ENCODE measurements around the gene PTPRG. TPM values are rescaled to one million over a fixed set of nuclear protein-coding genes. Genes with fewer than 3 reads are reported as not detected.

Gene PTPRG
- total and polyA plus RNA-seq, 4 donors, result 3.6 to 35.6 (median 8.1) TPM

DNA sequence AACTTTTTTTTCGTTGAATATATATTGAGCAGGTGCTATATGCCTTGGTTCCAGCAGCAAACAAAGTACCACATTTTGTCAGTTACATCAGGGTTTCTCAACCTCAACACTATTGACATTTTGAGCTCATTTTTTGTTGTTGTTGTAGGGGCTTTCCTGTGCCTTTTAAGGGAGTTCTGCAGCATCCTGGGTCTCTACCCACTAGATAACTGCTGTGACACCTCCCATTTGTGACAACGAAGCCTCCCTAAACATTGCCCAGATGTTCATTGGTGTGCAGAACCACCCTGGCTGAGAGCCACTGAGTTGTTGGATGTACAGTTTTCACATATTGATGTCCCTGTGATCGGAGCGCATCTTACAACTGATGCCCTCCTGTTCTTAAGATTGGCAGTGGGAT, 382.6 kb downstream of the PTPRG start:
- Histone ChIP-seq H3K9me3 (ENCODE audit: control insufficient read depth in 4 of 4, low read length in 3 of 4) (no peaks in the 10 kb centered on the region), H3K36me3 (ENCODE audit: control insufficient read depth in 4 of 4, insufficient read depth in 3 of 4, low read depth in 1 of 4, low read length in 3 of 4) (no peaks in the 10 kb centered on the region), H3K9ac (ENCODE audit: low read depth in 1 of 2, low read length in 2 of 2) (no peak overlapping the region), H3K4me3 (ENCODE audit: low read depth in 1 of 3, low read length in 3 of 3) (no peak overlapping the region), H3K4me1 (ENCODE audit: control insufficient read depth in 4 of 4, insufficient read depth in 4 of 4, low read length in 3 of 4) (no peaks in the 10 kb centered on the region), H3K27ac (ENCODE audit: low read depth in 1 of 2, low read length in 2 of 2) (no peak overlapping the region), H3K27me3 (ENCODE audit: control insufficient read depth in 4 of 4, insufficient read depth in 4 of 4, low read length in 3 of 4) (no peaks in the 10 kb centered on the region)
- 94% methylated on average over 4 of the region's 4 CpGs for WGBS
- no peak for DNase-seq (ENCODE audit: low spot score)
- no peak for TF ChIP-seq HNF4G (IDR thresholded peaks at IDR 0.05)
- TF ChIP-seq SP1 (IDR thresholded peaks at IDR 0.05), result no peak
- no peak for TF ChIP-seq TAF1 (conservative IDR thresholded peaks at IDR 0.05)
- TF ChIP-seq RAD21 (IDR thresholded peaks at IDR 0.05), result no peak

DNA sequence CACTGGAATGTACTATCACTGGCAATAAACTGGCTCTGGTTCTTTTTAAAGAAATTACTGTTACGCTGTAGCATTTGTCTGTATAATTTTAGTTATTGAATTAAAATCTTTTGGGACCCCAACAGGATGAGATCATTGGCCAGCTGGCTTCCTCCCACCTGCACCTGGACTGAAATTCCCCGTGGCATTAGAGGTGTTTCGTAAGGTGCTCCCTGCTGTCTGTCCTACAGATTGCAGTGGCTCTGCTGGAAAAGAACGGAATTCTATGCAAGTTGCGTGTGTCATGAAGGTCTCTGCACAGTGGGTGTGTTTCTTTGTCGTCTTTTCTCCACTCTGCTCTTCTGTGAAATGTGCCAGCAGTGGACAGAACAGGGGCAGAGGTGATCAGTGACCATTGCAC, 383.4 kb downstream of the PTPRG start:
- 87% methylated on average over 6 of the region's 6 CpGs for WGBS

DNA sequence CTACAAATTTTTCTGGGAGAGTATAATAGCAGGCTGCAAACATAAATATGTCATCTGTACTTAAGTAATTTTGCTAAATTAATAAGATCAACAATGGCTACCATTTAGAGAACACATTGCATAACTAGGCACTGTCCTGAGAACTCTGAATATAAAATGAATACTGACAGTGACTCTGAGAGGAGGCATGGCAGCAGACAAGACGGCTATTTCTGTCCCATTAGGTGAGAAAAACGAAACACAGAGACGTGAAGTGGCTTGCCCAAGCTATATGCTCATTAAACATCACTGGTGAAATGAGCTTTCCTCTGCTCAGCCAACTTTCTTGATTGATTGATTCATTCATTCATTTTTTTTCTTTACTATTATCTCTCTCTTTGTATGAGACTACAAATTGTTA, 384.3 kb downstream of the PTPRG start:
- H3K36me3 ChIP-seq (ENCODE audit: control insufficient read depth in 4 of 4, insufficient read depth in 3 of 4, low read depth in 1 of 4, low read length in 3 of 4), result no peaks in the 10 kb centered on the region
- H3K27me3 ChIP-seq (ENCODE audit: control insufficient read depth in 4 of 4, insufficient read depth in 4 of 4, low read length in 3 of 4), result no peaks in the 10 kb centered on the region
- no peaks in the 10 kb centered on the region for H3K4me1 ChIP-seq (ENCODE audit: control insufficient read depth in 4 of 4, insufficient read depth in 4 of 4, low read length in 3 of 4)
- no peak overlapping the region for H3K9ac ChIP-seq (ENCODE audit: low read depth in 1 of 2, low read length in 2 of 2)
- H3K4me3 ChIP-seq (ENCODE audit: low read depth in 1 of 3, low read length in 3 of 3), result no peak overlapping the region
- DNase-seq (ENCODE audit: low spot score), result no peak
- TF ChIP-seq, protein P1, sequence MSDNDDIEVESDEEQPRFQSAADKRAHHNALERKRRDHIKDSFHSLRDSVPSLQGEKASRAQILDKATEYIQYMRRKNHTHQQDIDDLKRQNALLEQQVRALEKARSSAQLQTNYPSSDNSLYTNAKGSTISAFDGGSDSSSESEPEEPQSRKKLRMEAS (IDR thresholded peaks at IDR 0.05), result no peak
- no peak for TF ChIP-seq NR2F2 (IDR thresholded peaks at IDR 0.05)
- TF ChIP-seq RXRA (IDR thresholded peaks at IDR 0.05), result no peak
- TF ChIP-seq, protein P2, sequence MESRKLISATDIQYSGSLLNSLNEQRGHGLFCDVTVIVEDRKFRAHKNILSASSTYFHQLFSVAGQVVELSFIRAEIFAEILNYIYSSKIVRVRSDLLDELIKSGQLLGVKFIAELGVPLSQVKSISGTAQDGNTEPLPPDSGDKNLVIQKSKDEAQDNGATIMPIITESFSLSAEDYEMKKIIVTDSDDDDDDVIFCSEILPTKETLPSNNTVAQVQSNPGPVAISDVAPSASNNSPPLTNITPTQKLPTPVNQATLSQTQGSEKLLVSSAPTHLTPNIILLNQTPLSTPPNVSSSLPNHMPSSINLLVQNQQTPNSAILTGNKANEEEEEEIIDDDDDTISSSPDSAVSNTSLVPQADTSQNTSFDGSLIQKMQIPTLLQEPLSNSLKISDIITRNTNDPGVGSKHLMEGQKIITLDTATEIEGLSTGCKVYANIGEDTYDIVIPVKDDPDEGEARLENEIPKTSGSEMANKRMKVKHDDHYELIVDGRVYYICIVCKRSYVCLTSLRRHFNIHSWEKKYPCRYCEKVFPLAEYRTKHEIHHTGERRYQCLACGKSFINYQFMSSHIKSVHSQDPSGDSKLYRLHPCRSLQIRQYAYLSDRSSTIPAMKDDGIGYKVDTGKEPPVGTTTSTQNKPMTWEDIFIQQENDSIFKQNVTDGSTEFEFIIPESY (IDR thresholded peaks at IDR 0.05), result no peak
- no peak for TF ChIP-seq FOXA1 (IDR thresholded peaks at IDR 0.05)
- TF ChIP-seq SP1 (IDR thresholded peaks at IDR 0.05), result no peak
- TF ChIP-seq, protein P3, sequence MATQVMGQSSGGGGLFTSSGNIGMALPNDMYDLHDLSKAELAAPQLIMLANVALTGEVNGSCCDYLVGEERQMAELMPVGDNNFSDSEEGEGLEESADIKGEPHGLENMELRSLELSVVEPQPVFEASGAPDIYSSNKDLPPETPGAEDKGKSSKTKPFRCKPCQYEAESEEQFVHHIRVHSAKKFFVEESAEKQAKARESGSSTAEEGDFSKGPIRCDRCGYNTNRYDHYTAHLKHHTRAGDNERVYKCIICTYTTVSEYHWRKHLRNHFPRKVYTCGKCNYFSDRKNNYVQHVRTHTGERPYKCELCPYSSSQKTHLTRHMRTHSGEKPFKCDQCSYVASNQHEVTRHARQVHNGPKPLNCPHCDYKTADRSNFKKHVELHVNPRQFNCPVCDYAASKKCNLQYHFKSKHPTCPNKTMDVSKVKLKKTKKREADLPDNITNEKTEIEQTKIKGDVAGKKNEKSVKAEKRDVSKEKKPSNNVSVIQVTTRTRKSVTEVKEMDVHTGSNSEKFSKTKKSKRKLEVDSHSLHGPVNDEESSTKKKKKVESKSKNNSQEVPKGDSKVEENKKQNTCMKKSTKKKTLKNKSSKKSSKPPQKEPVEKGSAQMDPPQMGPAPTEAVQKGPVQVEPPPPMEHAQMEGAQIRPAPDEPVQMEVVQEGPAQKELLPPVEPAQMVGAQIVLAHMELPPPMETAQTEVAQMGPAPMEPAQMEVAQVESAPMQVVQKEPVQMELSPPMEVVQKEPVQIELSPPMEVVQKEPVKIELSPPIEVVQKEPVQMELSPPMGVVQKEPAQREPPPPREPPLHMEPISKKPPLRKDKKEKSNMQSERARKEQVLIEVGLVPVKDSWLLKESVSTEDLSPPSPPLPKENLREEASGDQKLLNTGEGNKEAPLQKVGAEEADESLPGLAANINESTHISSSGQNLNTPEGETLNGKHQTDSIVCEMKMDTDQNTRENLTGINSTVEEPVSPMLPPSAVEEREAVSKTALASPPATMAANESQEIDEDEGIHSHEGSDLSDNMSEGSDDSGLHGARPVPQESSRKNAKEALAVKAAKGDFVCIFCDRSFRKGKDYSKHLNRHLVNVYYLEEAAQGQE (IDR thresholded peaks at IDR 0.05), result no peak
- TF ChIP-seq HNF4A (conservative IDR thresholded peaks at IDR 0.05), result no peak
- no peak for TF ChIP-seq GABPA (IDR thresholded peaks at IDR 0.05 in 1 of 2, conservative IDR thresholded peaks at IDR 0.05 in 1 of 2)
- no peak for TF ChIP-seq JUND (IDR thresholded peaks at IDR 0.05)
- TF ChIP-seq YY1 (IDR thresholded peaks at IDR 0.05), result no peak
- TF ChIP-seq, protein P4, sequence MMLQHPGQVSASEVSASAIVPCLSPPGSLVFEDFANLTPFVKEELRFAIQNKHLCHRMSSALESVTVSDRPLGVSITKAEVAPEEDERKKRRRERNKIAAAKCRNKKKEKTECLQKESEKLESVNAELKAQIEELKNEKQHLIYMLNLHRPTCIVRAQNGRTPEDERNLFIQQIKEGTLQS (IDR thresholded peaks at IDR 0.05), result no peak
- TF ChIP-seq EGR1 (IDR thresholded peaks at IDR 0.05; ENCODE audit: low read depth in 2 of 2), result no peak
- TF ChIP-seq RAD21 (IDR thresholded peaks at IDR 0.05), result no peak
- no peak for TF ChIP-seq TAF1 (conservative IDR thresholded peaks at IDR 0.05)
- TF ChIP-seq, protein P5, sequence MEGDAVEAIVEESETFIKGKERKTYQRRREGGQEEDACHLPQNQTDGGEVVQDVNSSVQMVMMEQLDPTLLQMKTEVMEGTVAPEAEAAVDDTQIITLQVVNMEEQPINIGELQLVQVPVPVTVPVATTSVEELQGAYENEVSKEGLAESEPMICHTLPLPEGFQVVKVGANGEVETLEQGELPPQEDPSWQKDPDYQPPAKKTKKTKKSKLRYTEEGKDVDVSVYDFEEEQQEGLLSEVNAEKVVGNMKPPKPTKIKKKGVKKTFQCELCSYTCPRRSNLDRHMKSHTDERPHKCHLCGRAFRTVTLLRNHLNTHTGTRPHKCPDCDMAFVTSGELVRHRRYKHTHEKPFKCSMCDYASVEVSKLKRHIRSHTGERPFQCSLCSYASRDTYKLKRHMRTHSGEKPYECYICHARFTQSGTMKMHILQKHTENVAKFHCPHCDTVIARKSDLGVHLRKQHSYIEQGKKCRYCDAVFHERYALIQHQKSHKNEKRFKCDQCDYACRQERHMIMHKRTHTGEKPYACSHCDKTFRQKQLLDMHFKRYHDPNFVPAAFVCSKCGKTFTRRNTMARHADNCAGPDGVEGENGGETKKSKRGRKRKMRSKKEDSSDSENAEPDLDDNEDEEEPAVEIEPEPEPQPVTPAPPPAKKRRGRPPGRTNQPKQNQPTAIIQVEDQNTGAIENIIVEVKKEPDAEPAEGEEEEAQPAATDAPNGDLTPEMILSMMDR (IDR thresholded peaks at IDR 0.05; ENCODE audit: low read depth, low read length, missing input control), result no peak
- no peak for TF ChIP-seq HNF4G (IDR thresholded peaks at IDR 0.05)
- no peaks in the 10 kb centered on the region for H3K9me3 ChIP-seq (ENCODE audit: control insufficient read depth in 4 of 4, low read length in 3 of 4)
- no peak overlapping the region for H3K27ac ChIP-seq (ENCODE audit: low read depth in 1 of 2, low read length in 2 of 2)
- 81% methylated on average over 3 of the region's 3 CpGs for WGBS

More for the DNA sequence above, 383.4 kb downstream of the PTPRG start:
- H3K4me1 ChIP-seq (ENCODE audit: control insufficient read depth in 4 of 4, insufficient read depth in 4 of 4, low read length in 3 of 4), result no peaks in the 10 kb centered on the region
- H3K27me3 ChIP-seq (ENCODE audit: control insufficient read depth in 4 of 4, insufficient read depth in 4 of 4, low read length in 3 of 4), result no peaks in the 10 kb centered on the region
- no peaks in the 10 kb centered on the region for H3K9me3 ChIP-seq (ENCODE audit: control insufficient read depth in 4 of 4, low read length in 3 of 4)
- no peak overlapping the region for H3K4me3 ChIP-seq (ENCODE audit: low read depth in 1 of 3, low read length in 3 of 3)
- no peaks in the 10 kb centered on the region for H3K36me3 ChIP-seq (ENCODE audit: control insufficient read depth in 4 of 4, insufficient read depth in 3 of 4, low read depth in 1 of 4, low read length in 3 of 4)
- no peak for TF ChIP-seq SP1 (IDR thresholded peaks at IDR 0.05)
- no peak for TF ChIP-seq NR2F2 (IDR thresholded peaks at IDR 0.05)
- TF ChIP-seq JUND (IDR thresholded peaks at IDR 0.05), result no peak
- TF ChIP-seq RXRA (IDR thresholded peaks at IDR 0.05), result no peak
- no peak overlapping the region for H3K9ac ChIP-seq (ENCODE audit: low read depth in 1 of 2, low read length in 2 of 2)
- no peak overlapping the region for H3K27ac ChIP-seq (ENCODE audit: low read depth in 1 of 2, low read length in 2 of 2)
- DNase-seq (ENCODE audit: low spot score), result no peak

Data from liver (tissue), 9 donors.